Epithelial cell of prostate (primary cell): Measurements from ENCODE around the gene QSOX1.
A peak's percentile ranks its signal among the peaks of the same experiment; 100 is the strongest.
"Not testable (repeated sequence)": the region's sequence is repeated elsewhere in the genome, so short reads cannot be mapped to it uniquely, and the experiment has no call there.

ENCODE experiments used
- DNase-seq: peaks from one replicate; pipeline ENCODE4 v3.0.0-alpha.2; 2011; ENCODE audit warnings: low read depth, low spot score
- H3K27ac ChIP-seq: fragments of 450-650 bp; 2 replicates; pipeline ENCODE4 v1.5.1; 2017; ENCODE audit warnings: mild to moderate bottlenecking

The QSOX1 gene, protein sequence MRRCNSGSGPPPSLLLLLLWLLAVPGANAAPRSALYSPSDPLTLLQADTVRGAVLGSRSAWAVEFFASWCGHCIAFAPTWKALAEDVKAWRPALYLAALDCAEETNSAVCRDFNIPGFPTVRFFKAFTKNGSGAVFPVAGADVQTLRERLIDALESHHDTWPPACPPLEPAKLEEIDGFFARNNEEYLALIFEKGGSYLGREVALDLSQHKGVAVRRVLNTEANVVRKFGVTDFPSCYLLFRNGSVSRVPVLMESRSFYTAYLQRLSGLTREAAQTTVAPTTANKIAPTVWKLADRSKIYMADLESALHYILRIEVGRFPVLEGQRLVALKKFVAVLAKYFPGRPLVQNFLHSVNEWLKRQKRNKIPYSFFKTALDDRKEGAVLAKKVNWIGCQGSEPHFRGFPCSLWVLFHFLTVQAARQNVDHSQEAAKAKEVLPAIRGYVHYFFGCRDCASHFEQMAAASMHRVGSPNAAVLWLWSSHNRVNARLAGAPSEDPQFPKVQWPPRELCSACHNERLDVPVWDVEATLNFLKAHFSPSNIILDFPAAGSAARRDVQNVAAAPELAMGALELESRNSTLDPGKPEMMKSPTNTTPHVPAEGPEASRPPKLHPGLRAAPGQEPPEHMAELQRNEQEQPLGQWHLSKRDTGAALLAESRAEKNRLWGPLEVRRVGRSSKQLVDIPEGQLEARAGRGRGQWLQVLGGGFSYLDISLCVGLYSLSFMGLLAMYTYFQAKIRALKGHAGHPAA

DNA sequence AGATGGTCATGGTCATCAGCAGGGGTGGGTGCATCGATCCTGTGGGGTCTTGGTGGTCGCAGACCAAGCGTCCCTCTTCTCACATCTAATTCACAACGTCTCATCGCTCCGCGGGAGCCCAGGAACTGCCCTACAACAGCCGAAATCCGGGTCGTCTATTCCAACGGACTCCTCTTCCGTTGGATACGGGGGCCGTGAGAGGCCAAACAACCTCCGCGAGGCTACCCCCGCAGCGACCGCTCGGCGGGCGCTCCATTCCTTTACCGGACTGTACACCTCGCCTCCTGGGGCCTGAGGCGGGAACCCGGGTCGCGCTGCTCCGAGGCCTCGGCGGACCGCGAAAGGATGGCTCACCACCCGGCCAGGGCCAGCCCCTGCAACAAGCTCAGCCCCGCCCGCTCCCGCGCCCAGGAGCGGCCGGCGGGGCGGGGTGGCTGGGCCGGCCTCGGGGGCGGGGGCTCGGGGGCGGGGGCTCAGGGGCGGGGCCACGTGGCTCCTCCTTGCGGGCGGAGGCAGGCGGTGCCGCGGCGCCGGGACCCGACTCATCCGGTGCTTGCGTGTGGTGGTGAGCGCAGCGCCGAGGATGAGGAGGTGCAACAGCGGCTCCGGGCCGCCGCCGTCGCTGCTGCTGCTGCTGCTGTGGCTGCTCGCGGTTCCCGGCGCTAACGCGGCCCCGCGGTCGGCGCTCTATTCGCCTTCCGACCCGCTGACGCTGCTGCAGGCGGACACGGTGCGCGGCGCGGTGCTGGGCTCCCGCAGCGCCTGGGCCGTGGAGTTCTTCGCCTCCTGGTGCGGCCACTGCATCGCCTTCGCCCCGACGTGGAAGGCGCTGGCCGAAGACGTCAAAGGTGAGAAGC, at the start of gene QSOX1:
QSOX1 (plus strand) TSS at position 545 of the 857 bp plus-strand sequence; CDS start at position 584, 39 bp downstream.
- peak within 1 kb of the TSS; percentile 76 for H3K27ac ChIP-seq

DNA sequence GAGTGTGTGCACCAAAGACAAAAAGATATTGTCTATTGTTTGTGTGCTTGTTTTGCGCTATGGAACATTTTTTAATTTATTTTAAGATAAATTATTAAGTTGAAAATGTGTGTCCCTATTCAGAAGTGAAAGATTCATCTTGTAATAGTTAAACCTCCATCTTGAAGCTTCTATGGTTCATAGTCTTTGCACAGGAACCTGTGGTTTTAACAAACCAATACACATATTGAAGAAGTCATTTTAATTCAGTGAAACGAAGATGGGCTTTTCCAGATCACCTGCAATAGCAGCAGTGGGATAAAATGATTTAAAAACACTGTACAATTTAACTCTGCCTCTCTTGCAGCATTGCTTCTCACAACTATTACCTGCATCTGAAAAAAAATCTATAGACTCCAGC, 42.6 kb upstream of the QSOX1 start:
- DNase-seq, result no peak

More for the DNA sequence above, at the start of gene QSOX1:
- DNase-seq, result peak; percentile 54

DNA sequence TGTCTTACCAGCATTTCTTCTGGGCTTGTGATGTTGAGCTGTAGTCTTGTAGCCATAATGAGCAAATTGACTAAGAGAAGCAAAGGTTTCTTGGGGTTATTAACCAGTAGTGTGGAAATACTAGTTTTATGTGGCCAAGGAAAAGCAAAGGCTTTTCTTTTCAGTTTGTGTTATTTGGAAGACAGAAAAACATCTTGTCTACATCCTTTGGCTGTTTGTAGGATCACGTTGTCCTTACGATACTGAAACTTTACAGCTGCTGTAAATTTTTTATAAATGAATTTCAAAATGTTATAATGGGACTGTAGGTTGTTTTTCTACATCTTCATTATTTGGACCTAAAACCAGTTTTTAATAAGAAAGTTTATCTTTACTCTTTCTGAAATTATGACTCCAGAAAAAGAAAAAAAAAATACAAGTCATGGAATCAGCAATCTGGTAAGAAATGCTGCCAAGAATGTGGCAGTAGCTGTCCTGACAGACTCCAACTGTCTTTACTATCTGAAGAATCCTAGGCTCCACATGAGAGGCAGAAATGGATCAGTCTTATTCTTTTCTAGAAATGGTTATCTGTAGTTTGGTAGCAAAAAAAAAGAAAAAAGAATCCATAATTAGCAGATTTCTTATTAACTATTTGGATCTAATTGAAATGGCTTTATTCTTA, 41.6 kb upstream of the QSOX1 start:
- no peak for DNase-seq
- H3K27ac ChIP-seq, result no peak overlapping the region

More for the DNA sequence above, 42.6 kb upstream of the QSOX1 start:
- no peak overlapping the region for H3K27ac ChIP-seq

GRCh38 chr1:180114396-180114945, 40.2 kb upstream of the QSOX1 start:
- no peak for DNase-seq
- H3K27ac ChIP-seq, result peak overlapping the region; percentile 54

GRCh38 chr1:180116964-180117763, 37.5 kb upstream of the QSOX1 start:
- no peak for DNase-seq
- H3K27ac ChIP-seq, result peak overlapping the region; percentile 69

- DNase-seq, result no peak
These were observed 36.9 kb upstream of the QSOX1 start for GRCh38 chr1:180117764-180118116.

GRCh38 chr1:180119837-180120236, 34.8 kb upstream of the QSOX1 start:
- DNase-seq, result no peak
- no peak overlapping the region for H3K27ac ChIP-seq

More at GRCh38 chr1:180117764-180118116, 36.9 kb upstream of the QSOX1 start:
- peak overlapping the region; percentile 69 for H3K27ac ChIP-seq

DNA sequence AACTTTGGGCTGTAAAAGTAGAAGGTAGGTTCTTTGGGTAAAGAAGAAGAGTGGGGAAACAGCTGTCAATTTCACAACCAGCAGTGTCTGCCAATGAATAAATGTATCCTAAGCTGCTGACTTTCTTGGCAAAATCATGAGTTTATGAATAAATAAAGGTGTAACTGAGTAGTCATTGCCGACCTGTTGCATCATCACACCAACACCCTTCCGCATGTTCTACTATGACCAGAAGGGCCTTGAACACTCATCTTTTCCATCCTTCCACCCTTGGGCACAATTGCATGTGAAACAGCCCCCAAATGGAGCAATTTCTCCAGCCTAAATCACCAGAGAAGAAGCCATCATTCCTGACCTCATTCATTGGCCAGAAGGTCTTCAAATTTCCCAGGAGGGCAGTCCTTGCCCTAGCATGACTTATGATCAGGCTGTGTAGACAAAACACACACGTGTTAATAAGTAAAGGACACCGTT, 31.2 kb upstream of the QSOX1 start:
- H3K27ac ChIP-seq, result peak overlapping the region; percentile 87
- peak; percentile 70 for DNase-seq

DNA sequence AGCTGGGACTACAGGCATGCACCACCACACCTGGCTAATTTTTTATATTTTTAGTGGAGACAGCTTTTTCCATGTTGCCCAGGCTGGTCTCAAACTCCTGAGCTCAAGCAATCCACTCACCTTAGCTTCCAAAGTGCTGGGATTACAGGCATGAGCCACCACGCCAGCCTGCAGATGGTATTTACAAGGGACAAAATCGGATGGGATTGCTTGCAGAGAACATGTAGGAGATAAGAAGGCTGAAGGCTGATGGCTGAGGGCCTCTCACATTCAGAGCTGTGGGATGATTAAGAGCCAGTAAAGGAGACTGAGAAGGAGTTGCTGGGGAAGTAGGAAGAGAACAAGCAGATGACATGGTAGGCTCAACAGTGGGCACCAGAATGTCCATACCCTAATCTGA, 24.0 kb upstream of the QSOX1 start:
- no peak for DNase-seq
- no peak overlapping the region for H3K27ac ChIP-seq

- peak overlapping the region; percentile 25 for H3K27ac ChIP-seq
- peak; percentile 45 for DNase-seq
These were observed 23.2 kb upstream of the QSOX1 start for GRCh38 chr1:180131510-180131909.

GRCh38 chr1:180133193-180133592, 21.5 kb upstream of the QSOX1 start:
- no peak for DNase-seq
- H3K27ac ChIP-seq, result no peak overlapping the region

GRCh38 chr1:180133688-180134087, 21.0 kb upstream of the QSOX1 start:
- not testable (repeated sequence) for H3K27ac ChIP-seq, DNase-seq

- DNase-seq, result no peak
- H3K27ac ChIP-seq, result peak overlapping the region; percentile 61
These were observed 19.1 kb upstream of the QSOX1 start for GRCh38 chr1:180135535-180135934.

DNA sequence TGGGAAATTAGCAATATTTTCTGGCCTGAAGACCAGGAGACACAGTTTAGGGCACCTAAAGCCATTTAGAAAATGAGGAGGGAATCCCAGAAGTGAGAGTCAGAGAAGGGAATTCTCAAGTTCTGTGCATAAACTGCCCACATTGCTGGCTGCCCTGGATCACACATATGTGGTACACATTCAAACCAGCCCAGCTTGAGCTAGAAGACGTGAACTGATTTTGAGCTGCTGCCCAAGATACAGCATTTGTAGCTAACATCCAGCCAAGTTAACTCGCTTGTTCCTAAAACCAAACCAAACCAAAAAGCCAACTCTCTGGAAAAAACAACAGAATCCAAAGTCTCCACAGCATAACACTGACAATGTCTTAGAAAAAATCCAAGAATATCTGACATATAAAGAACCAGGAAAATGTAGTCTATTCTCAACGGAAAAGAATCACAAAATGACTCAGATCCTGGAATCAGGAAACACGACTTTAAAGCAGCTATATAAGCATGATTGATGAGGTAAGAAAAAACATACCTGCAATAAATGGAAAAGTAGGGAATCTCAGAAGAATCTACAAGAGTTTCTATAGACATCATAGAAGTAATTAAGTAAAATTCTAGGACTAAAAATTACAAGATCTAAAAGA, 18.2 kb upstream of the QSOX1 start:
- no peak for DNase-seq
- peak overlapping the region; percentile 61 for H3K27ac ChIP-seq

DNA sequence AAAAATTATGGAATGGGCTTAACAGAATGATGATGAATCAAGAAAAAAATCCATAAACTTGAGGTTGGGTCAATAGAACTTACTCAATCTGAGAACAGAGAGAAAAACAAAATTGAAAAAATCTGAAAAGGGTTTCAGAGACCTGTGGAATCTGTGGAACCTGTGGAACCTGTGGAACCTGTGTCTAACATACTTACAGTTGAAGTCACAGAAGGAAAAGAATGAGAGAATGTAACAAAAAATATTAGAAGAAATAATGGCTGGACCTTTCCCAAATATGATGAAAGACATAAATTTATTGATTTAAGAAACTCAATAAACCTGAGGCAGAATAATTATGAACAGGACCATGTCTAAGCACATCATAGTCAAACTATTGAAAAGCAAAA, 17.7 kb upstream of the QSOX1 start:
- H3K27ac ChIP-seq, result peak overlapping the region; percentile 61
- no peak for DNase-seq

DNA sequence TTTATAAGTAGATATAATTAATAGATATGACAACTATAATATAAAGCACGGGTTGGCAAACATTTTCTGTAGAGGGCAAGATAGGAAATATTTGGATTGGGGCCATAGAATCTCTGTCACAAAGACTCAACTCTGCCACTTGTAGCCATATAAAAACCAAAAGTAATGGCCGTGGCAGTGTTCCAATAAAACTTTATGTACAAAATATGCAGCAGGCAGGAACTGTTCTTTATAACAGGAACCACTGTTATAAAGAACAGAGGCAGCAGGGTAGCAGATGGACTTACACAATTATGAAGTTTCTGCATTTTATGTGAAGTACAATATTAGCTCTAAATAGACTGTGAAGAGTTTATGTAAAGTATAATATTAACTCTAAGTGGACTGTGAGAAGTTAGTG, 16.9 kb upstream of the QSOX1 start:
- no peak for DNase-seq
- H3K27ac ChIP-seq, result no peak overlapping the region

GRCh38 chr1:180141381-180141934, 13.2 kb upstream of the QSOX1 start:
- DNase-seq, result no peak
- no peak overlapping the region for H3K27ac ChIP-seq

GRCh38 chr1:180143359-180143758, 11.3 kb upstream of the QSOX1 start:
- no peak overlapping the region for H3K27ac ChIP-seq
- no peak for DNase-seq
